CD4-positive, alpha-beta T cell treated with Interleukin-10 for 1 hour (primary cell): ENCODE measurements around the gene GAL.
"Not testable (repeated sequence)": the region's sequence is repeated elsewhere in the genome, so short reads cannot be mapped to it uniquely, and the experiment has no call there.

ENCODE experiments used
- DNase-seq: peaks from one replicate; pipeline ENCODE4 v3.0.0-alpha.2; 2020

GAL gene, protein sequence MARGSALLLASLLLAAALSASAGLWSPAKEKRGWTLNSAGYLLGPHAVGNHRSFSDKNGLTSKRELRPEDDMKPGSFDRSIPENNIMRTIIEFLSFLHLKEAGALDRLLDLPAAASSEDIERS

GRCh38 chr11:68684385-68685356 is at the start of gene GAL:
TSS of gene GAL (plus strand) at chr11:68684544. CDS start at chr11:68684924, 380 bp downstream.
- no peak for DNase-seq

DNA sequence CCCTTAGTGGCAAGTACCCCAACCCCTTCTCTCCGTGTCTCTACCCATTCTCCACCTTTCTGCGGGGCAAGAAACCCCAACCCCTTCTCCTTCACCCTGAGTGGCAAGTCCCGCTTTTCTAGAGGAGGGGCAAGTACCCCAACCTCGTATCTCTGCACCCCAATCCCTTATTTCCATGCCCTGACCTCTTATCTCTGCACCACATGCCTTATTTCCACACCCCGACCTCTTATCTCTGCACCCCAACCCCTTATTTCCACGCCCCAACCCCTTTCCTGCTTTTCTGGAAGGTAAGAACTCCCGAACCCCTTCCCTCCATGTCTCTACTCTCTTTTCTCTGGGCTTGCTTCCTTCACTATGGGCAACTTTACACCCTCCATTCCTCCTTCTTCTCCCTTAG is 49.7 kb upstream of the GAL start:
- DNase-seq = not testable (repeated sequence)

DNA sequence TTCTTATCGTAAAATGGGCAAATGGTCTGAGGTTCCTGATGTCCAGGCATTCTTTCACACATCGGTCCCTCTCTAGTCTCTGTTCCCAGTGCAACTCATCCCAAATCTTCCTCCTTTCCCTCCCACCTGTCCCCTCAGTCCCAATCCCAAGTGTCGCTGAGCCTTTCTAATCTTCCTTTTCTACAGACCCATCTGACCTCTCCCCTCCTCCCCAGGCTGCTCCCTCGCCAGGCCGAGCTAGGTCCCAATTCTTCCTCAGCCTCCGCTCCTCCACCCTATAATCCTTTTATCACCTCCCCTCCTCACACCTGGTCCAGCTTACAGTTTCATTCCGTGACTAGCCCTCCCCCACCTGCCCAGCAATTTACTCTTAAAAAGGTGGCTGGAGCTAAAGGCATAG is 49.2 kb upstream of the GAL start:
- DNase-seq = not testable (repeated sequence)

- not testable (repeated sequence) for DNase-seq
Observed at GRCh38 chr11:68635883-68636282, 48.5 kb upstream of the GAL start.

GRCh38 chr11:68639322-68639721 is 45.0 kb upstream of the GAL start:
- DNase-seq = not testable (repeated sequence)

DNA sequence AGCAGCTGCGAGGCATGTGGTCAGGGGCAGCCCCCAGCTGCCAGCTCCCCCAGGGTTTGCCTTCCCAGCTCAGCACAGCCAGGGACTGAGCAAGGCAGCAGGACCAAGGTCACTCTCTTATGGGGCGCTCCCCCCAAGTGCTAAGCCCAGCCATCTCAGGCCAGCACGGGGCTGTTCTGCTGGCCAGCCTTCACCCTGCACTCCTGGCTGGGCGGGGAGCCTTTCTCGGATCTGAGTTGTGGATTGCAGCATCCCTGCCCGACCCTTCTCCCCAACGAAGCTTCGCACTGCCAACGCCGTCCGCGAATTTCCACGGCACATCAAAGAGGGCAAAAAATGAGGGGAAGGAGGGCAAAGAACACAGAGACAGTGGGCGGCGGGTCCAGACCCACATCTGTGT is 42.5 kb upstream of the GAL start:
- no peak for DNase-seq

DNA sequence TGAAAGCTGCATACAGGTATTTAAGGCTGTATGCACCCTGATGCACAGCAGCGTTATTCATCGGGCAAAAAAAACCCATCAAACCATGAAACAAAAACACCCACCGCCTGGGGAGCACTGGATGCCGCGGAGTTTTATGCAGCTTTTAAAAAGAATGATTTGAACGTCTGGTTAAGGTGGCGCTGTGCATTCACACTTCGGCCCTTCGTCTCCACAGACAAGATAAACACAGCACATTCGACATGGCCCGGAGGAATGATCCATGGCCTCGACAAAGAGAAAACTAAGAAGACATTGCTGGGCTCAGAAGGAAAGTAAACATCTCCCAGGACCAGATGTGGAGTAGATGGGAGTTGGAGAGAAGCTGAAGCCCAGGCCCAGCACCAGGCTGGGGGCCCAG is 40.8 kb upstream of the GAL start:
- no peak for DNase-seq

GRCh38 chr11:68646832-68647231 is 37.5 kb upstream of the GAL start:
- no peak for DNase-seq

DNA sequence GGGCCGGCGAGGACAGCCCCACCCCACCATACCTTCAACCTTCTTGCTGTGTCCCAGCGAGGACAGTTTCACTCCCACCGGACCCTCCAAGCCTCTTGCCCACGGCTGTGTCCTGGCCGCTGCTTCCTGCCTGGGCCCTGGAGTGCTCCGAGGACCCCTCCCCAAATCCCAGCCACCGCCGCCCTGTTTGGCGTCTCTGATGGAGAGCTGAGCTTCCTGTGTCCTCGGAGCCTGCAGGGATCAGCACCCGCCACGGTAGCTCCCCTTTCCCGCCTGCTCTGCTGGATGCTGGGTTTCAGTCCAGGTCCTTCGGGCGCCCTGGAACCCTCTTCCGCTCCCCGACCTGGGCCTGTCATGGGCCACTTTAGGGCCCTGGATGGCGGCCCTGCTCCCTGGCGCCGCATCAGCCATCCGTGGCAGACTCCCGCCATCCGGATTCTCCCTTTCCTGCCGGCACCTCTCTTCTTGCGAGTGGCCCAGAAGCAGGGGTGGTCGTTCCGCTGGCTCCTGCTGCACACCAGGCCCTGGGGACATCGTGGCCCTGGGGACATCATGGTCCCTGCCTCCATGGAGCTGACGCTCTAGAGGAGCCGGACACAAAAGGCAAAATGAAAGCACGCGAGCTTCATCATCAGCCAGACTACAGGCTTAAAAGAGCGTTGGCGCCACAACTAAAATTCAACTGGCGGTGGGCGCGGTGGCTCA is 34.3 kb upstream of the GAL start:
- DNase-seq = no peak

GRCh38 chr11:68650801-68651200 is 33.5 kb upstream of the GAL start:
- DNase-seq = no peak

DNA sequence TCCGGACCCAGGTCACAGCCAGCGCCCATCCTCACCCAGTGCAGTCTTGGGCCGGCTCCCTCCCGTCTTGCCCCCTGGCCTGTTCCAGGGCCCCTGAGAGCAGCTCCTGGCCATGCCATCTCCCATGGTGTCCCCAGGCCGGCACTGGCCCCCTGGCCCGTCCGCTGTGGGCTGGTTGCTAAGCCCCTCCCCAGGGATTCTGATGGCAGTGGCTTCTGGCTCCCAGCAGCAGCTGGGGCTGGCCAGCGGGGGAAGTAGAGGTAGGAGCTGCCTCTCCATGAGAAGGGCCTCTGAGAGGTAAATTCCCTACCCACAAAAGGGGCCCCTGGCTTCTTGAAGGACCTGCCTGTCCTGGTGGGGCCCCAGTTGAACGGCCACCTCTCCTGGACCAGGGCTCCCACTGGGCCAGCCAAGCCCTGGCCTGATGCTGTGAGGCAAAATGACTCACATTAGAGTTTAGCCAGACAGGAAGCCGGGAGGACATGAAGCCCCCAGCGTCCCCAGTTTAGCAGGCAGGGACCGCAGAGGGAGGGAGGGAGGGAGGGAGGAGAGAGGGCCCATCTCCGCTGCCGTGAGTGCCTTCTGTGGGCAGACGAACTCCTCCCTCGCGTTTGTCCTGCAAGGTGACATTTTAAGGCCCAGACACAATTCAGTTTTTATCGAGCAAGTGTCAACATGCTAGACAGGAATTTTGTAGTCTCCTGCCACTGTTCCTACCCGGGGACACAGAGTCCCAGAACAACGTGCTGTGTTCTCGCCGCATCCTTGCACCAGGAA is 32.9 kb upstream of the GAL start:
- no peak for DNase-seq

- no peak for DNase-seq
Observed at GRCh38 chr11:68651985-68652682, 32.2 kb upstream of the GAL start.

DNA sequence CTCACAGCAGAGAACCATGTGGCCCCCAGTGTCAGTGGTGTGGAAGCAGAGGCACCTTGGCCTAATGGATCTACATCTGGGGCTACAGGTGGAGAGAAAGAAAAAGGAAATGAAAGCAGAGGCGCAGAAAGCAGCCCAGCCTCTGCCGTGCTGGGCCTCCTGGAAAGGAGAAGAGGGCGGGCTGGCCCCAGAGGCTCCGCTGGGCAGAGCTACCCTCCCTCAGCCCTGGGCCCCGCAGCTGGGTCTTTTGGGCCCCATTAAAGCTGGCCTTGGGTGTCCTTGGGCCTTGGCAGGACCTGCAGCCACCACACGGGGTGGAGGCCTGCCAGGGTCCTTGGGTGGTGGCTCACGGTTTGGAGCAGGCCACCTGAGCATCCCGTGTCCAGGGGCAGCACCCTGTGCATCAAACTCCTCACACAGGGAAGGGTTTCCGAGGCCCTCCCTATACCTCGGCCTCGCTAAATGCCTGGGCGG is 31.6 kb upstream of the GAL start:
- no peak for DNase-seq

- DNase-seq = no peak
Observed at GRCh38 chr11:68653486-68654430, 30.6 kb upstream of the GAL start.

- DNase-seq = no peak
Observed at GRCh38 chr11:68654978-68655377, 29.4 kb upstream of the GAL start.

GRCh38 chr11:68655406-68655805 is 28.9 kb upstream of the GAL start:
- DNase-seq = no peak

- DNase-seq = no peak
Observed at GRCh38 chr11:68655806-68656205, 28.5 kb upstream of the GAL start.

DNA sequence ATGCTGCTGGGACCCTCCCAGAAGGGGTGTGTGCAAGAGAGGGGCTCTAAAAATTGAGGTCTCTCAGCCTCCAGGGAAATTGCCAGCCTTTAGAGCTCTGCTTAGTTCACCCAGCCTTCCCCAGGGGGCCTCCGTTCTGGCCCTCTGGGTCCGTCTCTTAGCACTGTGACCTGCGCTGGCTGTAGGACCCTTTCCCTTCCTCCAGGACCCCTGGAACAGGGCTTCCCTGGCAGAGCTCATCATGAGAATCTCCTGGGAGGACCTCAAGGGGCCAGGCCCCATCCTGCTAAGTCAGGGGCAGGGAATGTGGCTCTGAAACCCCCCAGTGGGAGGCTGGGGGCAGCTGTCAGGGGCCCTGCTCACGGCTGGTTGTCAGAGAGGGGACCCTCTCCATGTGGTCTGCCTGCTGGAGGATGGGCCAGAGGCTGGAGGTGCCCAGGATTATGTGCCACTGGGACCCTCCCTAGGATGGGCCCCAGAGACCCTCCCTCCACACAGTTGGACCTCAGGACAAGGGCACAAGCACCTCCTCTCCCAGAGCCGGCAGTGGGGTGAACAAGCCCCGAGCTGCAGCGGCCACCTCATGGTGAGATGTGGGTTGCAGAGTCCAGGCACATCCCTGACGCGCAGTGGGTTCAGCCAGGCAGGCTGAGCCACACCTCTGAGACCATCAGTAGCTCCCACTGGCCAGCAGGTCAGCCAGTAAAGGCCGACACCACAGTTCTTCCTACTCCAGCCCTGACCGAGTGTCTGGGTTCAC is 27.1 kb upstream of the GAL start:
- DNase-seq = no peak

DNA sequence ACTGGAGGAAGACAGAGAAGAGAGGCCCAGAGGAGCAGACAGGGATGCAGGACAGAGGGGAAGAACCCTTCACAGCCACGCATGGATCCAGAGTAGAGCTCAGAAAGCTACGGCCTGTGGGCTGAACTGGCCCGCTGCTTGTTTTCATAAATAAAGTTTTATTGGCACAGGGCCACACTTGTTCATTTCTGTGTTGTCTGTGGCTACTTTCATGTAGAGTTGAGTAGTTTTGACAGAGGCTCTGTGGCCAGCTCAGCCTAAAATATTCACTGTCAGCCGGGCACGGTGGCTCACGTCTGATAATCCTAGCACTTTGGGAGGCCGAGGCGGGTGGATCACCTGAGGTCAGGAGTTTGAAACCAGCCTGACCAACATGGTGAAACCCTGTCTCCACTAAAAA is 26.2 kb upstream of the GAL start:
- DNase-seq = no peak

DNA sequence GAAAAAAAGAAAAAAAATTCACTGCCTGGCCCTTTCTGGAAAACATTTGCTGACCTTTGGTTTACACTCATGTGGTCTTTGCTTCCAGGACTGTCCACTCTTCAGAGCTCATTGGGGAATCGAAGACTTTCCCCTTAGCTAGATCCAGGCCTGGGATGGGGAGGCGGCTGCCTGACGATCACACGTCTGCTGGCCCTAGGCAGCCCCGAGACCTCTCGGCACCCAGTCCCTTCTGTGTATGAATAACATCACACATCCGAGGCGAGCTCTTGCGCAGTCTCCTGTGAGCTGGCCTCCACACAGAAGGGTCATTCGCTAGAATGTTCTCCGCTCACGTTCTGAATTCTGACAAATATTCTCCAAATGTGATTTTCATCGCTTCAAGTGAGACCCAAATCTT is 25.7 kb upstream of the GAL start:
- DNase-seq = no peak
